Ovary (tissue), 9 donors: ENCODE data around the gene AGBL4. TPM values are rescaled to one million over a fixed set of nuclear protein-coding genes. Genes with fewer than 3 reads are reported as not detected.

Experiments
- DNase-seq, 5 donors: peaks; one replicate each; pipeline ENCODE4 v3.0.0-alpha.2; 2019 to 2020
- H3K27ac ChIP-seq, 2 donors: fragments of 200-600 bp; one replicate each; pipeline versions ENCODE4 v1.5.1 to v1.8.0; 2019 to 2022
- H3K27me3 ChIP-seq: fragments of 200-600 bp; one replicate; pipeline ENCODE4 v1.8.0; 2022
- H3K36me3 ChIP-seq: fragments of 200-600 bp; sonication (generic); one replicate; pipeline ENCODE4 v1.5.1; 2019
- H3K4me1 ChIP-seq: one replicate; pipeline ENCODE4 v1.8.1; 2013; ENCODE audit warnings: mild to moderate bottlenecking, moderate library complexity; ENCODE audit not compliant: insufficient read depth
- H3K4me3 ChIP-seq: fragments of 200-600 bp; sonication (generic); one replicate; pipeline ENCODE4 v1.5.1; 2017
- H3K9me3 ChIP-seq, 2 donors: fragments of 200-600 bp in 1 of 2; sonication (generic) in 1 of 2; one replicate each; pipeline versions ENCODE4 v1.5.1 to v1.8.1; 2013 to 2019; ENCODE audit warnings: mild to moderate bottlenecking in 1 of 2, moderate library complexity in 1 of 2
- EP300 ChIP-seq: sonication (generic); formaldehyde crosslinking; IDR thresholded peaks from one replicate; pipeline ENCODE4 v1.6.1; 2017; ENCODE audit warnings: antibody characterized with exemption
- POLR2A ChIP-seq: fragments of 450-650 bp; IDR thresholded peaks from one replicate; pipeline ENCODE4 v1.6.1; 2017; ENCODE audit warnings: antibody characterized with exemption, mild to moderate bottlenecking, moderate library complexity
- WGBS, 3 donors: extraction: QIAGEN DNeasy Blood & Tissue Kit in 1 of 3; methylation state at CpG; one replicate each; pipeline versions ENCODE4 v1.1.5 to v1.1.7; 2013 to 2017; 5-methylcytosine and 5-hydroxymethylcytosine counted together
- intact Hi-C, 4 donors: fragments of 100-400 bp; cut with DNase I; formaldehyde crosslinking; loops; one replicate each; pipeline versions ENCODE4 v1.11.0 to v1.15.1; 2022 to 2023
- polyA plus RNA-seq, 2 donors: library from polyadenylated mRNA; stranded (reverse); fragments of 200-250 nt in 1 of 2; fragments of 350-450 nt in 1 of 2; fragmentation: Illumina TruSeq in 1 of 2; extraction: RNeasy Lipid Tissue Mini Kit (QIAGEN cat#74804) in 1 of 2; gene quantifications; one replicate each; pipeline ENCODE4 v1.2.3, GENCODE V29; 2013 to 2014
- total RNA-seq, 7 donors: library from RNA; depleted of rRNA in 2 of 7; stranded (reverse); fragments of >200 nt in 2 of 7; fragmentation: NEBNext Ultra II Directional in 3 of 7; extraction: Animal tissue kit (Norgen Biotek cat#: 25700) in 3 of 7; gene quantifications; one replicate each; pipeline versions ENCODE4 v1.1.0 to v1.2.4, GENCODE V29; 2016 to 2023
- TF ChIP-seq, protein P1 (sequence below), 3 donors: fragments of 450-650 bp in 2 of 3; fragments of 200-600 bp in 1 of 3; IDR thresholded peaks; one replicate each; pipeline versions ENCODE4 v1.5.1 to v1.8.0; 2016 to 2022; ENCODE audit warnings: antibody characterized with exemption in 3 of 3, mild to moderate bottlenecking in 1 of 3
- donor health status: DM: no; HTN: no; CAD: no; lungs with moderate emphysema.
- donor health status: DM: no; HTN: no; CAD: no.
- donor health status: Bipolar disorder and iron deficiency.
- donor health status: DM: yes; HTN: yes; CAD: no.
- donor health status: DM: no; HTN: no; CAD: no.
- donor health status: DM: yes; HTN: yes; CAD: no.

The AGBL4 gene
- total and polyA plus RNA-seq, 9 donors = 0.15 to 6.2 (median 0.64) TPM

DNA sequence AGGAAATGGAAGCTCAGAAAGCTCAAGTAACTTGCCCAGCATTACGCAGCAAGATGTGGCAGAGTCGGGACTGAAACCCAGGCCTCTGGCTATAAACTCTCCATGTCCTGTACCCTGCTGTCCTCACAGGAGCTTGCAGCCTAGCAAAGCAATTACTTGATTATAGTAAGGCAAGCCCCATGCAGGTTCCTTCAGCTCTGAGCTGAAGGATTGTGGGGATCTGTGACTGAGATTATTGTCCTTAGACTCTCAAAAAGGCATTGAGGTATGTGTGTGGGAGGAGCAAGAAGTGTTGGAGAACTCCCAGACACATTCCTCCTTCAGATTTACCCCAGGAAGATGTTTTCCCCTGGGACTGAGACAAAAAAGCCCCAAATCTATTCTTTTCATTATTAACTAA, 1427.7 kb downstream of the AGBL4 start:
- Histone ChIP-seq H3K27me3 (no peaks in the 10 kb centered on the region), H3K27ac (no peak overlapping the region), H3K4me3 (no peak overlapping the region), H3K9me3 (no peaks in the 10 kb centered on the region), H3K4me1 (no peaks in the 10 kb centered on the region), H3K36me3 (no peaks in the 10 kb centered on the region)
- TF ChIP-seq EP300 = no peak
- no peak for TF ChIP-seq POLR2A
- TF ChIP-seq, protein P1, sequence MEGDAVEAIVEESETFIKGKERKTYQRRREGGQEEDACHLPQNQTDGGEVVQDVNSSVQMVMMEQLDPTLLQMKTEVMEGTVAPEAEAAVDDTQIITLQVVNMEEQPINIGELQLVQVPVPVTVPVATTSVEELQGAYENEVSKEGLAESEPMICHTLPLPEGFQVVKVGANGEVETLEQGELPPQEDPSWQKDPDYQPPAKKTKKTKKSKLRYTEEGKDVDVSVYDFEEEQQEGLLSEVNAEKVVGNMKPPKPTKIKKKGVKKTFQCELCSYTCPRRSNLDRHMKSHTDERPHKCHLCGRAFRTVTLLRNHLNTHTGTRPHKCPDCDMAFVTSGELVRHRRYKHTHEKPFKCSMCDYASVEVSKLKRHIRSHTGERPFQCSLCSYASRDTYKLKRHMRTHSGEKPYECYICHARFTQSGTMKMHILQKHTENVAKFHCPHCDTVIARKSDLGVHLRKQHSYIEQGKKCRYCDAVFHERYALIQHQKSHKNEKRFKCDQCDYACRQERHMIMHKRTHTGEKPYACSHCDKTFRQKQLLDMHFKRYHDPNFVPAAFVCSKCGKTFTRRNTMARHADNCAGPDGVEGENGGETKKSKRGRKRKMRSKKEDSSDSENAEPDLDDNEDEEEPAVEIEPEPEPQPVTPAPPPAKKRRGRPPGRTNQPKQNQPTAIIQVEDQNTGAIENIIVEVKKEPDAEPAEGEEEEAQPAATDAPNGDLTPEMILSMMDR (IDR thresholded peaks at IDR 0.05) = no peak
- WGBS, 3 donors = 56 to 66% (median 57%) methylated on average over 2 of the region's 2 CpGs
- no peak for DNase-seq
- intact Hi-C loops = no loop called here

DNA sequence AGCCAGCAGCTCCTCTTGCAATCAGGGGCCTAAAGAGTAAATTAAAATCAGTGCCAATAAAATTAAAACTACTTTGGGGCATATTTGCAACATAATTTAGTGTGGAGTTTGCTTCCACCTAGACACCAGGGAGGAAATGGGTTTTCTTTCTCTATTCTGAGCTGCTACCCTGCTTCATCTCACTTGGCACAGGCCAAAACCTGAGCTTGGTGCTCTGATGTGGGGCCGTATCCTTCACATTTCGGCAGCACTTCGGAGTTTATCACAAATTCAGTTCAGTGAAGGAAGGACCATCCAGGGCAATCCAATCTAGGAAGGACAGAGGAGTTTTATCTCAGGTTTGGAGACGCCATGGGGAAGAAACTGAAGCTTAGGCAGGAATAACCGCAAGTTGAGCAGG, 1428.1 kb downstream of the AGBL4 start:
- WGBS, 3 donors = 44 to 69% (median 52%) methylated on average over 5 of the region's 5 CpGs
- Histone ChIP-seq H3K27ac (no peak overlapping the region), H3K36me3 (no peaks in the 10 kb centered on the region), H3K27me3 (no peaks in the 10 kb centered on the region), H3K4me1 (no peaks in the 10 kb centered on the region), H3K4me3 (no peak overlapping the region), H3K9me3 (no peaks in the 10 kb centered on the region)
- TF ChIP-seq POLR2A = no peak
- TF ChIP-seq EP300 = no peak
- TF ChIP-seq, protein P1 (IDR thresholded peaks at IDR 0.05) = no peak
- no peak for DNase-seq
- intact Hi-C loops = no loop called here

DNA sequence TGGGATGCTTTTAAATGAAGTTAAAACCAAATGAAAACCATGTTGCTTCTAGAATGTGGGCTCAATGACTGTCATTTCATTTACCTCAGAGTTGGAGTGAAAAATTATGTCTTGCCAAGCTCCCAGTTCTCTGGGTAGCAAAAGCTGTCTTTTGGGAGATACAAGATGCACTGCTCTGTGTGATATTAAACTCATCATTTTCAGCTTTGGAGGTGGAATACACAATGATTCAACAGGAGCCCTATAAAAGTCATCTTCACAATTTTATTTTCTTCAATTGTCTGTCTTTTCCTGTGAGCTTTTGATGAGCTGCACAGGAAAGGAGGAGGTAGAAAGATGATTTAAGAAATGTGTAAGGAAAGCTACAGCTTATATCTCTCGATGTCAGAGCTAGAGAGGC, 1431.4 kb downstream of the AGBL4 start:
- Histone ChIP-seq H3K4me3 (no peak overlapping the region), H3K27me3 (no peaks in the 10 kb centered on the region), H3K9me3 (no peaks in the 10 kb centered on the region), H3K36me3 (no peaks in the 10 kb centered on the region), H3K4me1 (no peaks in the 10 kb centered on the region), H3K27ac (no peak overlapping the region)
- no peak for TF ChIP-seq EP300
- TF ChIP-seq, protein P1 (IDR thresholded peaks at IDR 0.05) = no peak
- TF ChIP-seq POLR2A = no peak
- intact Hi-C loops = no loop called here
- WGBS, 3 donors = 22 to 40% (median 24%) methylated on average over 1 of the region's 1 CpG
- DNase-seq = no peak

DNA sequence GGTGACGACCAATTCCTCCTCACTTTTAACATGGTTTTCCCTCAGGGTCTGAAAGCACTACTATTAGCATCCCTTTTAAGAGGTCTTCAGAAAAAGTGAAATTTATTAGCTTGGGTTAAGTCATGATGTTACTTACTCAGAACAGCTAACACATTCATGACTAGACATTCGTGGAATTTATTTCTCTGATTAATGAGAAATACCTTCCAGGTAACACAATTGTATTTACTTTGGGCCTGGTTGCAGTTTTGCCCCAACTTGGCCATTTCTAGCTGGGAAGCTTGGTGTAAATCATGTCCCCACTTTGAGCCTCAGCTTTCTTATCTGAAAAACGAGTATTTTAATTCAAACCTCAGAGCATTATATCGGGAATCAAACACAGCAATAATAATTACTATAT, 1432.6 kb downstream of the AGBL4 start:
- no peak overlapping the region for H3K4me3 ChIP-seq
- no peak for DNase-seq
- 81 to 83% (median 82%) methylated on average over 4 of the region's 4 CpGs for WGBS, 3 donors

More for the DNA sequence above, 1432.6 kb downstream of the AGBL4 start:
- Histone ChIP-seq H3K36me3 (no peaks in the 10 kb centered on the region), H3K27me3 (no peaks in the 10 kb centered on the region), H3K27ac (no peak overlapping the region), H3K4me1 (no peaks in the 10 kb centered on the region), H3K9me3 (no peaks in the 10 kb centered on the region)
- intact Hi-C loops = no loop called here
- TF ChIP-seq, protein P1 (IDR thresholded peaks at IDR 0.05) = no peak
- no peak for TF ChIP-seq POLR2A
- no peak for TF ChIP-seq EP300
